CD4-positive, alpha-beta T cell treated with Interleukin-12 subunit alpha and Interleukin-12 subunit beta, for 1 hour (primary cell): ENCODE data around the gene EDN2.

Experiments used
- DNase-seq: peaks from one replicate; pipeline ENCODE4 v3.0.0-alpha.2; 2020

EDN2 gene

GRCh38 chr1:41435570-41436178 lies 48.8 kb downstream of the EDN2 start:
- DNase-seq, result no peak

DNA sequence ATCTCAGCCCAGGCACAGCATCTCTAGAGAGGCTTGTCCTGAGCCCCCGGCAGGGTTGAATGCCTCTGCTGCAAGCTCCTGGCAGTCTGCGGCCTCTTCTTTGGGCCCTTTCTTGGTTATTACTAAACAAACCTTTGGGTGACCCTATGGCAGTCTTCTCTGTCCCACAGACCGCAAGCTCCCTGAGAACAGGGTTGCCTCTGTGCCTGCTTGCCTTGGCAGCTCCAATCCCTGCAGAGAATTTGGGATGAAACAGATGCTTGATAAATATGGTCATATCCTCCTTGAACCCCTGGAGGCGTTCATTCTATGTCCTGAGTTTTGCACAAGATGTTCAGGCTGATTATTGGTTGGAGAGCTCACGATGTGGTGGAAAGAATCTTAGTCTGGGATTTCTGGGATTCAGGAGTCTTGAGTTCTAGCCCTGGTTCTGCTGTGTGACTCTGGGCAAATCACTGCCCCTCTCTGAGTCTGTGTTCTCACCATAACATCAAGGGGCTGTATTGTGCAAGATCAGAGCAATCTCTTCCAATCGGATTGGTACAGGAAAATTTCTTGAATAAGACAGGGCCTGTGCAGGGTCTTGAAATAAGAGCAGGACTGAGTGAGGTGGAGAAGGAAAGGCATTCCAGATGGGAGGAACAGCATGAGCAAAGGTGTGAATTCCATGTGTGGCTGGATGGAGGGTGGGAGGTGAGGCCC lies 49.6 kb downstream of the EDN2 start:
- no peak for DNase-seq

GRCh38 chr1:41434306-41434705 lies 50.2 kb downstream of the EDN2 start:
- DNase-seq, result no peak

- DNase-seq, result no peak
Measured at GRCh38 chr1:41433501-41433900, 51.0 kb downstream of the EDN2 start.

- peak; percentile 55 for DNase-seq
Measured at GRCh38 chr1:41432481-41433280, 51.8 kb downstream of the EDN2 start.

- no peak for DNase-seq
Measured at GRCh38 chr1:41431490-41432350, 52.8 kb downstream of the EDN2 start.

DNA sequence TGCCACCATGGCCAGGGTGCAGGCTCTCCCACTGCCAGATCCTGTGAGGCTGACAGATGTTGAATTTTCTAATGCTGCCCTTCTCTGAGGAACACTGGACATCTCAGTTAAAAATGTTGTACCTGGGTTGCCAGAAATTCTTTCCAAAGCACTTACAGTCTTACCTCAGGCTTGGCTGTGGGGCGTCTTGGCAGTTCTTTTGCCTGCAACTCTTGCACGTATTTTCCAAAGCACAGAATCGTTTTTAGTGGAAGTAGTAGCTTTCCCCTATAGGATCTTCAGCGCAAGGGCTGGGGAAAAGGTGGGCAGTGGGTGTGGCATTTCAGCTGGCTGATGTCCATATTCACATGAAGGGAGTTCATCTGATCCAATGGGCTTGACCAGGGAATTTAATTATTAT lies 53.9 kb downstream of the EDN2 start:
- no peak for DNase-seq

DNA sequence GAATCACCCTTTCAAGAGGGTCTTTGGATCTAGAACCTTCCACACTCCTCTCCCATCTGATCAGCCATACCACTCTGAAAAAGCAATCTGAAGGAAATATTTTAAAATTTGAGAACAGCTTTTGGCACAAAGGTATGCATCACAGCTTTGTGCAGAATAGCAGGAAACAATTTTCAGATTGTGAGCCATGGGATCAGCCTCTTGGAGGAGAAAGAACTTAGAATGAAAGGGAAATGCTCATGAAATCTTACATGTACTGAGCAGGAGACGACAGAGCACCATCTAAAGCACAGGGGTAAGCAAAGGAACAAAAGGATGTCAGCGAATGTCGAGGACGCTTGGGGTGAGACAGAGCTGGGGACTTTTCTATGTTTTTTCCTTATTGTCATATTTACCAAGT lies 54.4 kb downstream of the EDN2 start:
- no peak for DNase-seq

DNA sequence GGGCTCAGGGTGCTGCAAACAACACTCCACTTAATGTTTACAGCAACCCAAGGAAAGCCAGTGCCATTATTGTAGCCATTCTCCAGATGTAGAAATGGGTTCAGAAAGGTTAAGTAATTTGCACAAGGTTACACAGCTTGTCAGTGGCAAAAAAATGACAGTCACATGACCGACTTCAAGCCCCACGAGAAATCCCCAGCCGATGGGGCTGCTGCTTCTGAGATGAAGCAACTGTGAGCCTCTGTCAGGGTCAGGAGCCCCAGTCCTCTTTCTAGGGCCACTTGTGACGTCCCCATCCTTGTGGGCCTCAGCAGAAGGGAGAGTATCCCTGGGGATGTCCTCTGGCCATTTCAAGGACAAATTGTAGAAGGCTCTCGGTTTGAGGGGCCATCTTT lies 54.8 kb downstream of the EDN2 start:
- DNase-seq, result no peak
